SU-DHL-6 (cell line): ENCODE results near the gene TNNI2.
"Not testable (repeated sequence)": the region's sequence is repeated elsewhere in the genome, so short reads cannot be mapped to it uniquely, and the experiment has no call there.

Experiments
- EZH2phosphoT487 ChIP-seq: fragments of 200-600 bp; sonication (generic), shearing (Covaris generic); conservative IDR thresholded peaks from 2 replicates; pipeline ENCODE4 v1.6.1; 2018; ENCODE audit warnings: mild to moderate bottlenecking, antibody characterized with exemption, low read length, moderate library complexity, mixed read lengths
- TF ChIP-seq, protein P1 (sequence below): fragments of 200-600 bp; sonication (generic); IDR thresholded peaks from one replicate; pipeline ENCODE4 v1.5.1; 2017; ENCODE audit warnings: antibody characterized with exemption, mild to moderate bottlenecking, low read length, moderate library complexity; ENCODE audit not compliant: insufficient read depth, poor library complexity, severe bottlenecking

GRCh38 chr11:1886551-1886950, 47.8 kb downstream of the TNNI2 start:
- TF ChIP-seq, protein P1, sequence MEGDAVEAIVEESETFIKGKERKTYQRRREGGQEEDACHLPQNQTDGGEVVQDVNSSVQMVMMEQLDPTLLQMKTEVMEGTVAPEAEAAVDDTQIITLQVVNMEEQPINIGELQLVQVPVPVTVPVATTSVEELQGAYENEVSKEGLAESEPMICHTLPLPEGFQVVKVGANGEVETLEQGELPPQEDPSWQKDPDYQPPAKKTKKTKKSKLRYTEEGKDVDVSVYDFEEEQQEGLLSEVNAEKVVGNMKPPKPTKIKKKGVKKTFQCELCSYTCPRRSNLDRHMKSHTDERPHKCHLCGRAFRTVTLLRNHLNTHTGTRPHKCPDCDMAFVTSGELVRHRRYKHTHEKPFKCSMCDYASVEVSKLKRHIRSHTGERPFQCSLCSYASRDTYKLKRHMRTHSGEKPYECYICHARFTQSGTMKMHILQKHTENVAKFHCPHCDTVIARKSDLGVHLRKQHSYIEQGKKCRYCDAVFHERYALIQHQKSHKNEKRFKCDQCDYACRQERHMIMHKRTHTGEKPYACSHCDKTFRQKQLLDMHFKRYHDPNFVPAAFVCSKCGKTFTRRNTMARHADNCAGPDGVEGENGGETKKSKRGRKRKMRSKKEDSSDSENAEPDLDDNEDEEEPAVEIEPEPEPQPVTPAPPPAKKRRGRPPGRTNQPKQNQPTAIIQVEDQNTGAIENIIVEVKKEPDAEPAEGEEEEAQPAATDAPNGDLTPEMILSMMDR, result not testable (repeated sequence)
- TF ChIP-seq EZH2phosphoT487, result not testable (repeated sequence)
